Mammary epithelial cell (primary cell): ENCODE results near the gene PPP1R27.

Experiments used
- CTCF ChIP-seq, 2 donors: IDR thresholded peaks in 1 of 2; conservative IDR thresholded peaks in 1 of 2; 2 replicates each; pipeline ENCODE4 v1.5.1; 2011 to 2012; ENCODE audit warnings: inconsistent platforms in 2 of 2, low read length in 2 of 2, mild to moderate bottlenecking in 2 of 2, control low read depth in 1 of 2, low read depth in 1 of 2; ENCODE audit not compliant: insufficient read depth in 1 of 2; ENCODE audit errors: extremely low read depth in 1 of 2
- EZH2 ChIP-seq: IDR thresholded peaks from 2 replicates; pipeline ENCODE4 v1.6.1; 2012; ENCODE audit warnings: low read length, inconsistent platforms, borderline replicate concordance

GRCh38 chr17:81867991-81868673, 33.3 kb upstream of the PPP1R27 start:
- TF ChIP-seq CTCF (conservative IDR thresholded peaks at IDR 0.05 in 1 of 2, IDR thresholded peaks at IDR 0.05 in 1 of 2; ENCODE audit: extremely low read depth in 1 of 2, insufficient read depth in 1 of 2, low read depth in 1 of 2, low read length in 2 of 2) (no peak), EZH2 (no peak)
